Testis (tissue), 2 donors: ENCODE results near the gene COL4A2.

ENCODE experiments used
- POLR2A ChIP-seq: fragments of 450-650 bp; IDR thresholded peaks from one replicate; pipeline ENCODE4 v1.6.1; 2017; ENCODE audit warnings: antibody characterized with exemption, mild to moderate bottlenecking, moderate library complexity
- TF ChIP-seq, protein P1 (sequence below), 3 experiments: fragments of 450-650 bp in 2 of 3; fragments of 200-600 bp in 1 of 3; sonication (generic) in 1 of 3; IDR thresholded peaks; one replicate each; pipeline ENCODE4 v1.5.1; 2016 to 2019; ENCODE audit warnings: antibody characterized with exemption in 3 of 3, mild to moderate bottlenecking in 2 of 3, moderate library complexity in 1 of 3

DNA sequence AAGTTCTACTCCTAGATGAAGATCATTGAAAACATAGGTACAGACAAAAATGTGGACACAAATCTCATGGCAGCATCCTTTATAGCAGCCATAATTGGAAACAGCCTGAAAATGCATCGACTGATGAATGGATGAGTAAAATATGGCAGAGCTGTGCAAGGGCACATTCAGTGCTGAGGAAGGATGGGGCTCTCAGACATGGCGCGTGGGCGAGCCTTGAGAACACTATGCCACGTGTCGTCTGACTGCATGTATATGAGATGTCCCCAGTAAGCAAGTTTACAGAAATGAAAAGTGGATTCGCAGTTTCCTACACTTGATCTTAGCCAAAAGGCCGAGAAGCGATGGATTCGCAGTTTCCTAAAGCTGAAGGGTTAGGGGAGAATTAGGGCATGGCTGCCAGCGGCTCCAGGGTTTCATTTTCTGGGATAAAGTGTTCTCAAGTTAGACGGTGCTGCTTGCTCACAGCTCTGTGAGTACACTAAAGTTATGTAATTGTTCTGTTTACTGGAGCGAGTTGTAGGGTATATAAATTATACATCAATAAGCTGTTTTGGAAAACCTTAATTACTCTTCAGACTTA, 176.4 kb downstream of the COL4A2 start:
- TF ChIP-seq, protein P1, sequence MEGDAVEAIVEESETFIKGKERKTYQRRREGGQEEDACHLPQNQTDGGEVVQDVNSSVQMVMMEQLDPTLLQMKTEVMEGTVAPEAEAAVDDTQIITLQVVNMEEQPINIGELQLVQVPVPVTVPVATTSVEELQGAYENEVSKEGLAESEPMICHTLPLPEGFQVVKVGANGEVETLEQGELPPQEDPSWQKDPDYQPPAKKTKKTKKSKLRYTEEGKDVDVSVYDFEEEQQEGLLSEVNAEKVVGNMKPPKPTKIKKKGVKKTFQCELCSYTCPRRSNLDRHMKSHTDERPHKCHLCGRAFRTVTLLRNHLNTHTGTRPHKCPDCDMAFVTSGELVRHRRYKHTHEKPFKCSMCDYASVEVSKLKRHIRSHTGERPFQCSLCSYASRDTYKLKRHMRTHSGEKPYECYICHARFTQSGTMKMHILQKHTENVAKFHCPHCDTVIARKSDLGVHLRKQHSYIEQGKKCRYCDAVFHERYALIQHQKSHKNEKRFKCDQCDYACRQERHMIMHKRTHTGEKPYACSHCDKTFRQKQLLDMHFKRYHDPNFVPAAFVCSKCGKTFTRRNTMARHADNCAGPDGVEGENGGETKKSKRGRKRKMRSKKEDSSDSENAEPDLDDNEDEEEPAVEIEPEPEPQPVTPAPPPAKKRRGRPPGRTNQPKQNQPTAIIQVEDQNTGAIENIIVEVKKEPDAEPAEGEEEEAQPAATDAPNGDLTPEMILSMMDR (IDR thresholded peaks at IDR 0.05): no peak
- no peak for TF ChIP-seq POLR2A
